Stimulated activated CD4-positive, alpha-beta T cell treated with anti-CD3 and anti-CD28 coated beads, TNF-alpha, amount 100 ng/mL, for 24 hours (primary cell): Measurements from ENCODE around the gene GOLGA6A.
"Not testable (repeated sequence)": the region's sequence is repeated elsewhere in the genome, so short reads cannot be mapped to it uniquely, and the experiment has no call there.

Source experiments
- DNase-seq, 3 experiments: peaks; one replicate each; pipeline ENCODE4 v3.0.0-alpha.2; 2020; ENCODE audit warnings: low read depth in 3 of 3

The GOLGA6A gene

GRCh38 chr15:74108111-74108510 lies 25.8 kb upstream of the GOLGA6A start:
- no peak for DNase-seq

DNA sequence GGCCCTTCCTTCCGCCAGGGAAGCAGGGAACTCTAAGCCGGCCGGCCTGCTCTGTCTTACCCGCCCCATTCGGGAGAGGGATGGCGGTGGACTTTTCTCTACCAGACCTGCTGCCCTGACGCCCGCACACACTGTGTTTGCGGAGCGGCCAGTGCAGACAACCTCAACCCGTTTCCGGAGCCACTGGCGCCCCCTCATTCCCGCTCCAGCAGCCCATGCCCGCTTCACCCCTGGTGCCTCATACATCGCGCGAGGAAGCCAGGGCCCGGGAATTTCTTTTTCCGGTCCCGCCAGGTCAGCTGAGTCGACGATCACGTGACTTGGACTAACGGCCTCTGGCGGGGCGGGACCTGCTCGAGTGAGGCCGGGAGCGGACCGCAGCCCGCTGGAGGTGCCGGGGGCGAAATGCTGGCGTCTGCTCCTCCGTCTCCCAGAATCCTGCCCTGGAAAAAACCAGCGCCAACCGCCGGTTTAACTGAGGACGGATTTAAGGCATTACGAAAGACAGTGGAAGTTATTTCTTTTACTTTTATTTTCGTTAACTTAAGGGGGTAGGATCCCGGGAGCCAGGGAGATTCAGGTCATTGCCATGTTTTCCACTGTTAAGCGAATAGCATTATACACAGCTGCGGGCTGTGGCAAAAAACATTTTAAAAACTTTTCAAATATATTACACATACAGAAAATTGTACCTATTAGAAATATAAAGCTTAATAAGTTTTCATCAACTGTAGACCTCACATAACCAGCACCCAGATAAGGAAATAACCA lies 17.8 kb upstream of the GOLGA6A start:
- peak; percentile 49 to 85 (median 65) for DNase-seq

- not testable (repeated sequence) for DNase-seq
Measured at GRCh38 chr15:74096753-74097474, 14.6 kb upstream of the GOLGA6A start.

DNA sequence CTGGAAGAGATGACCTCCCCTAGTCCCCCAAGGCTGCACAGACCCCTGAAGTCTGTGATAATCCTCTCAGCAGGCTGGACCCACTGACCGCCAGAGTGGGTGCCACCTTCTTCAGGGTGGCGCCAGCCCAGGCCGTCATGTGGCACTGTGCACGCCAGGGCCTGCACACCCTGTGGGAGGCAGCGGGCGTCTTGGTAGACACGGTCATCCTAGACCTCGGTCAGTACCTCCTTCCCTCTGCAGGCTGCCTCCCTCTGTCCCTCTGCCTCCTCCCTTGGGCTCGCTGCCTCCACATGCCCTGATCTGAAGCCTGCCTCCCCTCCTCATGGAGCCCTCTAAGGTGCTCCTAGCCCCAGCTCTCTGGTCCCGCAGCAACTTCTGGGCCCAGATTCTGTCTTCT lies 13.3 kb upstream of the GOLGA6A start:
- DNase-seq: not testable (repeated sequence)

GRCh38 chr15:74094567-74094966 lies 12.2 kb upstream of the GOLGA6A start:
- not testable (repeated sequence) for DNase-seq

DNA sequence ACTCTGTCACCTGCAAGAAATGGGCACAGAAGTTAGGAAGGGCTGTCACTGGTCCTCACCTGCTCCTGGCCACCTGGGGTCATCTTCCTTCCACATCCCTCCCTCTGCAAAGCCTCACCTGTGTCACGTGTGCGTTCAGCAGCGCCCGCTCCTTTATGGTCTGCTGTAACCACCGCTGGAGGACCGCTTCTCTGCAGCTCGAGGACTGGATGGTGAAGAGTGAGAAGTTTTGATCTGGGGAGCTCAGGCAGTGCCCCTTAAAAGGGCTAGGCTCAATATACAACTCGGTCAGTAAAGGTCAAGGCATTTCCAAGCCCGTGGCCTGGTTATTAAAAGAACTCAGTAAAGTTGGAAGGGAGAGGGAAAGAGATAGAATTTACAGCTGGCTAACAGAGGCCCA lies 6.6 kb downstream of the GOLGA6A start:
- DNase-seq: not testable (repeated sequence)

DNA sequence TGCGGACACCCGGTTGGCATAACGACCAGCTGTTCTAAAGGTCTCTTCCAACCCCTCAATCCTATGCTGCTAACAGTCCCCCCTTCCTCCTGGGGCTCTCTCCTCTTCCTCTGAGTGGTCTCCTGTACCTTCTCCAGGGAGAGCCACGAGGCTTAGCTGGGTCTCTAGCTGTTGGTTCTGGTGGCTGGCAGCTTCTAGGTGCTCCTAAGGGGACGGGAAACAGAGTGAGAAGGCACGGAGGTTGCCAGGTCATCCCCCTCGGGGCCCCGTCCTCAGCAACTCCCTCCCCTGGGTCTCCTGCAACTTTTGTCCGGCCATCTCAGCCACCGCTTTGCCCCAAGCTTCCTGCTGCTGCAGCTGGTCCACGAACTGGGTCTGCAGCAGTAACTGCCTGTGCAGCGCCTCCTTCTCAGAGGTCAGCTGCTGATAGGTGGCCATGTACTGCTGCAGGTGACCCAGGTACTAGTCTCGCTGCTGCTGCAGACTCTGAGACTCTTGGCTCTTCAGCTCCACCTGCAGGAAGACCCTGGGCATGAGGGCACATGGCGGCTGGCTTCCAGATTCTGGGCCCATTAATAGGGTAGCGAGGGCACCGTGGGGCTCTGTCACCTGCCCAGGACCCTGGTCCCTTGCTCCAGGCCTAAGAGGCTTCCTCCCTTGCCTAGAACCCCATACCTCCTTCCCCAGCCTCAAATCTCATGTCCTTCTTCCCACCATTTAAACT lies 9.6 kb downstream of the GOLGA6A start:
- peak in 1 of 3 experiments; percentile 44 for DNase-seq

GRCh38 chr15:74072132-74072531 lies 10.2 kb downstream of the GOLGA6A start:
- DNase-seq: not testable (repeated sequence)

DNA sequence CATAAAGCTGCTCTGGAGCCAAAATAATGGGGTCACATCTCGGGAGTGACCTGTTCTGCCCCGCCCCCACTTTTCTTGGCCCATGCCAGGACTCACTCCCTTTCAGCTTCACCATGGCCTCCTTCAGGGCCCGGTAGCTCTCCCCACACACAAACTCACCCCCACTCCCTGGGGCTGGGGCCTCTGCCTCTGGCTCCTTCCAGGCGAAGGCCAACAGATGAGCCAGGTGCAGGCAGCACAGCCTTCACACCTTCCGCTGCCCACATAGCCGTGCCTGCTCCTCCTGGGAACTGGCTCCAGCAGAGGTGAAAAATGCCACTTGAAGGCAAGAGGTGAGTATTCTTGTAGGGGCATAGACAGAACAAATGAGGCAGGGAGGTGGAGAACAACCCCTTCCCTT lies 10.7 kb downstream of the GOLGA6A start:
- not testable (repeated sequence) for DNase-seq

GRCh38 chr15:74065684-74066411 lies 16.5 kb downstream of the GOLGA6A start:
- DNase-seq: peak; percentile 21 to 51 (median 25)

- not testable (repeated sequence) for DNase-seq
Measured at GRCh38 chr15:74064822-74065221, 17.5 kb downstream of the GOLGA6A start.

GRCh38 chr15:74064183-74064582 lies 18.2 kb downstream of the GOLGA6A start:
- not testable (repeated sequence) for DNase-seq

DNA sequence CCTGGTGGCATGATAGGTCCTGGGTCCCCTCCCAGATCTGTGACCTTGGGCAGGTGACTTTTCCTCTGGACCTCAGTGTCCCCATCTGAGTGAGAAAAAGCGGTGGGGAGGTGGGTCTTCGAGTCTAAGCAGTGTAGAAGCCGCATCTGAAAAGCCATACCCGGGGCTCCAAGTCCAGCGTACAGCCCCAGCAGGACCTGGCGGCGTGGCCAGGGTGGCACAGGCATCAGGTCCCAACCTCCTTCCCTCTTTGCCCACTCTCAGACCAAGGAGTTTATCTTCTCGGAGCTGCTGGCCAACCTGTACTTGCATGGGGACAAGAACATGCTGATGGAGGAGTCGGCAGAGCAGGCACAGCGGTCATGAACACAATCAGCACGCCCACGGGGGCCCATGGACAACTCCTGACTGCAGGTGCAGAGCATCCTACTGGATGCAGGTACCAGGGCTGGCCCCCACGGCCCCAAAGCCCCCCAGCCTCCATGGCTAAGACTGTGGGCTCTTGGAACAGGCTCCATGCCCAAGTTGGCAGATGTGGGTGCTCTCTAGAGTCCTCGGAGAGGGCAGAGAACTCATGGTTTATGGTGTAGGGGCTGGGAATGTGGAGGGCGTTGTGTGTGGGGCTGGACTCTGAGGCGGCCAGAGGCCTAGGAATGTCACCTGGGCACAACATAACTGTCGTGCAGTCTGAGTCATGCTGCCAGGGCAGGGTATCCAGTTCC lies 18.8 kb downstream of the GOLGA6A start:
- not testable (repeated sequence) for DNase-seq

DNA sequence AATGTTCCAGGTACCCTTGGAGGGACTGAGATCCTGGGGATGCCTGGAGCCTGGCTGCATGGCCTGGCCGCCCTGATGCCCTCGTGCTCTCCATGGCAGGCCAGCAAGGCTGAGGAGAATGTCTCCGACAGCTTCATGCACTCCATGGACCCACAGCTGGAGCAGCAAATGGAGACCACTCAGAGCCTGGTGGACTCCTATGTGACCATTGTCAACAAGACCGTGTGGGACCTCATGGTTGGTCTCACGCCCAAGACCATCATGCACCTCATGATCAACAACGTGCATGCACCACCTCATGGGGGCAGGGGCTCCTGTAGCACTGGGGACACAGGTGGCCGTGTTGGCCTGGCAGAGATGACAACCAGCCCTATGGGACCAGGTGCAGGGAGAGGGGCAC lies 19.7 kb downstream of the GOLGA6A start:
- no peak for DNase-seq

GRCh38 chr15:74062236-74062635 lies 20.1 kb downstream of the GOLGA6A start:
- no peak for DNase-seq

GRCh38 chr15:74060251-74060650 lies 22.1 kb downstream of the GOLGA6A start:
- DNase-seq: no peak

- DNase-seq: not testable (repeated sequence)
Measured at GRCh38 chr15:74059050-74059833, 23.1 kb downstream of the GOLGA6A start.

DNA sequence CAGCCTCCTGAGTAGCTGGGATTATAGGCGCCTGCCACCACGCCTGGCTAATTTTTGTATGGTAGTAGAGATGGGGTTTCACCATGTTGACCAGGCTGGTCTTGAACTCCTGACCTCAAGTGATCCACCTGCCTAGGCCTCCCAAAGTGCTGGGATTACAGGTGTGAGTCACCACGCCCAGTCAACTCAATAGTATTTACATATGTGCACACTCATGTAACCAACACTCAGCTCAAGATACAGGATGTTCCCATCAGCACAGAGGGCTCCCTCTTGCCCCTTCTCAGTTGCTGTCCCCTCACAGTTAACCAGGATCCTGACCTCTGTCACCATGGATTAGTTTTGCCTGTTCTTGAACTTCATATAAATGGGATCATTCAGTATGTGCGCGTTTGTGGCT lies 26.0 kb downstream of the GOLGA6A start:
- DNase-seq: not testable (repeated sequence)

GRCh38 chr15:74055804-74056203 lies 26.5 kb downstream of the GOLGA6A start:
- no peak for DNase-seq

DNA sequence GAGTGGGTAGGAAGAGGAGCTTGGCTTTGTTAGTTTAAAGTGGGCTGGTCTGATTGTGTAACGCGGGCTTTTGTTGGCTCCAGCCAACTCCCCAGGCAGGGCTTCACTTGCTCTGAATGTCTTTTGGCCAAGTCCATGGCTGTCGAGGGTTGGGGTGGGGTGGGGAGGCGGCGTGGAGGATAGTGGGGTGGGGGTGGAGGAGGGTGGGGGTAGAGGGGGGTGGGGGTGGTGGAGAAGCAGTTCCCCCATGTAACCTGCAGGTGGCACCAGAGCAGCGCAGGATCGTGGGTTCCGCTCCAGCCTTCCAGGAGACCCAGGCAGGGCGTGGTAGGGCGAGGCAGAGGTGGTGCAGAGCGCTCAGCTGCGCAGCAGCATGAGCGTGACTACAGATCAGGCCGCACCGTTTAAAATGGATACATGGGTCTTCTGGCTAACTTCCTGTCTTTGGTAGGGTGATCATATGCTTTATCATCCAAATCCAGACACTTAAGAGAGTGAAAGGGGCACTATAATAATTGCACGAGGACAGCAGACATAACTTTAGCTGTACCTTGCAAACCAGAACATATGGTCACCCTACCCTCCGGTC lies 28.3 kb downstream of the GOLGA6A start:
- DNase-seq: peak; percentile 41 to 66 (median 48)
